Cardiac septum (tissue), 1 donor: ENCODE data around the gene ATP8A1. TPM values are rescaled to one million over a fixed set of nuclear protein-coding genes. Genes with fewer than 3 reads are reported as not detected.

Experiments
- DNase-seq: peaks from one replicate; pipeline ENCODE4 v3.0.0-alpha.2; 2020; ENCODE audit warnings: low spot score
- intact Hi-C: fragments of 100-400 bp; cut with DNase I; formaldehyde crosslinking; loops from one replicate; pipeline ENCODE4 v1.14.0; 2022
- total RNA-seq: library from RNA; stranded (reverse); fragmentation: NEBNext Ultra II Directional; extraction: Animal tissue kit (Norgen Biotek cat#: 25700); gene quantifications from one replicate; pipeline ENCODE4 v1.2.1, GENCODE V29; 2021
- donor health status: DM: no; HTN: no; CAD: no.

Gene ATP8A1
- total RNA-seq, 1 donor from 2014 or later = 22.1 TPM

DNA sequence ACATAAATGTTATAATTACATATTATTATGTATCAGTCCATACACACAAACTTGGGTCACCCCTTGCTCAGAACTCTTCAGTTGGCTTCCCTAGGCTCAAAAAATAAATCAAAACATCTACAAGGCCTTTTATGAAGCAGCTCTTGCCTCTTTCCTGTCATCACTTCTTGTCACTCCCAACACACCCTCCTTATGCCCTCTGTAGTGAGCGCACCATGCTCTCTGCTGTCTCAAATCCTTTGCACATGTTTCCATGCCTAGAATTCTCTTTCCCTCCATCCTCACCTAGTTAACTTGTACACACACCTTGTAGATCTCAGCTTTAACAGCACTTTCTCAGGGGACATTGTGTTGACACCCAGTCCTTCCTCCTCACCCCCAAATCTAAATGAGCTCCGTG is 53.0 kb downstream of the ATP8A1 start:
- DNase-seq = no peak
- intact Hi-C loops = no loop called here

DNA sequence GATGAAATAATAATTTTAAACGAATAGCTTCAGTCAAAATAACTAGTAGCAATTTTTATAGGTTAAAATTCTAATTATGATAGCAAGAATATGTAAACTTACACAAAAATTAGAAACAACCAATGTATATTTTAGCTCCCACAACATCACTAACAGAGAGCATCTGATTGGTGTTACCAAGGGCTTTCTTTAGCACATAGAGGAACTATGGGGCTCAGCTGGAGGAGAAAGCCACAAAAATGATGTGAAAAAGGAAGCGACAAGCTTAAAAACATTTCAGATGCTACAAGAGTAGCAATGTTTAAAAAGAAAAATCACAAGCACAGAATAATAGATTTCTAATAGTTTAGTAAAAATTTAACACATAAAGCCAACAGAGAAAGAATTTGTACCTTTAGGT is 56.3 kb downstream of the ATP8A1 start:
- intact Hi-C loops = no loop called here
- DNase-seq = no peak

DNA sequence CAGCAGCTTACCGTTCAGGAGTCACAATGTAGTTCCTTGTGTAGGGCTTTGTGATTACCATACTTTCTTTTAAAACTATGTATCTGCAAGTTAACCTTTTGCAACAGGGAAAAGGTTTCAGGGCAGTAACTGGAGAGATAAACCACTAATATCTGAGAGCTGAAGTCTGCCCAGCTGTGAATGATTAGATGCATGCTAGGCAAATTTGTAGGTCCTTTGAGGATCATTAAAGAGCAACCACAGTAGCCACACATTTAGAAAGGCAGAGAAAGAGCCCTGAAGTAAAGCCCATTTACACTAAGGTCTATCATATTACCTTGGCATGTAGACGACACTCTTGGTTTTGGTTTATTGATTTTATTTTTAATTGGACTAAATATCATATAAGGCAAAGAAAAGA is 60.0 kb downstream of the ATP8A1 start:
- no peak for DNase-seq
- intact Hi-C loops = no loop called here

DNA sequence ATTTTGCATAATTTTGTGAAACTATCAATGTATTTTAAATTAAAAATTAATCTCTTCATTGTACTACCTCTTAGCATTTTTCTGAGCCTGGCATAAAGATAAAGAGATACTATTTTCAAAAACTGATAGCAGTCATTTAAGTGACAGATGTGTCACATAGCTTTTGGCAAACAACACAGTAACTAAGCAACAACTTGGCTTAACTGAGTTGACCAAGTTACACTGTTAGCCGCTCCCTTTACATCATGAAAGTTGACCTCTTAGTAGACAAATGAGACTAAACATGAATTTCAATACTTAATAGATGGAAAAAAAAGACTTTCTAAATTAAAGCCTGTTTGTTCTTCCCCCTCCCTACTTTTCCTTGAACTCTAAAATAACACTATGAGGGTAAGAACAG is 62.0 kb downstream of the ATP8A1 start:
- intact Hi-C loops = no loop called here
- no peak for DNase-seq

DNA sequence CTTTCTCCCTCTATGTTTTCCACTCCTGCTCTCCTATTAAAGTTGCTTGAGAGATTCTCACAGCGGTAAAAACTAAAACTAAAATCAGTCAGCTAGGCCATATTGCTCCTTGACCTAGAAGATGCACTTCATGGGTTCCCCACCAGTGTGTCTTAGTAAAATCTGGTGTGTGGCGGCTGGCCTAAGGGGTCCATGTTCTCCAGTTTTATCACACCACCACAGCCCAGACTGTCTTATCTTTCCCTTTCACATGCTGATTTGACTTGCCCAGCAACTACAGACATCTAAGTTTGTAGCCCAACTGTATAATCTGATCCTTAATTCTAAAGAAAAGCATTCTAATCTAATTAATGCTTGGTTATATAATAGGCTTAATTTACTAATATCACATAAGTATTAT is 68.0 kb downstream of the ATP8A1 start:
- DNase-seq = no peak
- intact Hi-C loops = no loop called here

DNA sequence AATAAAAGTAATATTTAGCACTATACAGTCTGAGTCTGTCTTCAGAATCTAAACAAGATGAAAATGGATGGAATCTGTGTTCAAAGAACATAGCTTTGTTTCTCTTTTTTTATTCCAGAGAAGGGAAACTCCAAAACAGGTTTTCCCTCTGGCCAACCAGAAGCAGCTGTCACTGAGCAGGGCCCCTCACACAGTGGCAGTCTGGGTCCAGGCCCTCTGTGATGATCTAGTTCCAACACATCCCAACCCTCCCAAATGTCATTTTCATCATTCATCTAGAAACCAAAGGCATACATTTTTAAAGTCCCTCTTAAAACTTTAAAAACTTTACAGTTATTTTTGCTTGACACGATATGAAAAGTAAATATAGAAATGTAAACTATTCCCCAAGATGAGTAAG is 70.1 kb downstream of the ATP8A1 start:
- intact Hi-C loops = no loop called here
- DNase-seq = no peak

DNA sequence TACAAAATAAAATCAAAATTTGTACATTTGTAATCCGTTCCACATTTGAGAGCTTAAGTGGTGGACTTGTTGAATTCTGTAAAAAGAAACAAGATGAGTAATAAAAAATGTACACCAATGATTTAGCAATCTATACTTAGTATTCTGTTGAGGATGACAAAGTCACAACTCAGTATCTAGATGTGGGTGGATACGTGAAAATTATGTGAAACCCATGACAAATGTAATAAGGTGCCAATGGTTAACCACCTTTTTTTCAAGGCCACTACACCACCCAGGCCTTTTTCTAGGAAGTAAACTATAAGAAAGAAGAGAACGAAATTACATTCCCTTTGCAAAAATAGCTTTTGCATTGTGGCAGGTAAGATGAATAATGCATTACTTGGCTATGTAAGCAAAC is 77.0 kb downstream of the ATP8A1 start:
- no peak for DNase-seq

DNA sequence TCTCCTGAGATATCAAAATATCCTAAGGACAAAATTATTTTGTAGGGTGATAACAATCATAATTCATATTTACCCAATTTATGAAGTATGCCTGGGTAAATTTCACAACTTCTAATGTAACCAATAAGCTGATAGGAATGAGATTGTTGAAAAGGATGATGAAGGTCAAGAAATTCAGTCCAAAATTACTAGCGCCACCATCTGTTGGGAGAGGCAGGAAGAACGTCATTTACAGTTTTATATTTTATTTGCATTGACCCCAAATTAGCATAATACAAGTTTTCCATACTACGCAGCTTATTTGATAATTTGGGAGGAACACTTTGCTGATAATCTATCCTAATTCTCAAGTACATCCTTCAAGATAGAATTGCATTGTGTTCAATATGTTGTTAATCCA is 78.7 kb downstream of the ATP8A1 start:
- no peak for DNase-seq
- intact Hi-C loops = no loop called here

More for the DNA sequence above, 77.0 kb downstream of the ATP8A1 start:
- intact Hi-C loops = no loop called here

DNA sequence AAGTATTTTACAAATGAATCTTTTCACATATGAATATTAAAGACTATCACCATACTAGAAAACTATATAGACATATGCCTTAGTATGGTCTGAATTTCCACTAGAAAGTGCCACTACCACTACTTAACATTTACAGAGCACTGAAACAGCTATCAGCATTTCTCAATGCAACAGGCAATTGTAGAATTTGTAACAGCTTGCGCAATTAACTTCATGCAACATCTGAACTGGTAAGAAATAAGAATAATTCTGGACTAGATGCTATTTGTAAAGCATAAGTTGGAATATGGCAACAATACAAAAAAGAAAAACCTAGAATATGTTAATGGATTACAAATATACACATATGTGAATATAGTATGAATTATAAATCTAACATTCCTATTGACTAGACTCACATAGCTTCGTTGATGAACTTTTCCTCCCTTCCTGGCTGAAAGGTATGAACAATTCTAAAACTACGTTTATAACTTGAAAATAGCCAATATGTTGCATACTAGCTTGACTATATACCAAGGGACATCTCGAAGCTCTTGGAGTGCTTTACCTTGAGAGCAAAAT is 82.0 kb downstream of the ATP8A1 start:
- no peak for DNase-seq
- intact Hi-C loops = no loop called here

DNA sequence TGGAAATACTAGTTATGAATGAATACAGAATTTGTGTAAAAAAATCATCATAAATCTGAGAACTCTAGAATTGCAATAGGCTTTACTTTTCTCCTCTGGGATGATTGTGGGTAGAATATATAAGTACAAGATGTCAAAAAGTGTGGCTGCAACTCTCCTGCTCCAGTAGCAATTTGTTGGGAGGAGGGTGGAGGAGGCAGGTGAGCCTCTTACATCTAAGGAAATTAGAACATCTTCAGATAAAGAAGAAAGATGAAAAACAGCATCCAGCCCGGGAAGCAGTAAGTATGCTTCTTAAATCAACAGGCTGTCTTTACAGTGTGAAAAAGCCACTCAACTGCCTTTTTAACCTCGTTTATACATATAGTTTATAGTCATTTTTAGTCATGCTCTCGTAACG is 83.7 kb downstream of the ATP8A1 start:
- intact Hi-C loops = no loop called here
- DNase-seq = no peak

DNA sequence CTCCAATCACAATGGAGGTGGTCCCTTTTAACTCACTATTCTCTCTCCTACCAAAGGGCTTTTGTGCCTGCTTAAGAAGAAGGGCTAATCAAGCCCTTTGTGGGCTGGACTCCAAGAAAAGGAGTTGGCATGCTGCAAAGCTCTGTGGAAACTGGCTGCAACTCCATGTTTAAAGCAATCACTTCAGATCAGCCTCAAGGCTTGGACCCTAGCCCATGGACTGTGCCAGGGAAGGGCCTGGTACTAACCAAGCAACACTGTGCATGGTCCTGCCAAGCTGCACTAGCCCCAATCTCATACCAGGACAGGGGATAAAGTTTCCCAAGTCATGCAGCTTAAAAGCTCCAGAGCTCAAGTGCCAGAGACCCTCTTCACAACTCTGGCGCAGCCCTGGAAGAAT is 86.7 kb downstream of the ATP8A1 start:
- intact Hi-C loops = loop anchor here (2.0 kb wide), 1 partner anchor 179 kb away; no protein-coding TSS in a partner anchor
- peak; percentile 78 for DNase-seq

DNA sequence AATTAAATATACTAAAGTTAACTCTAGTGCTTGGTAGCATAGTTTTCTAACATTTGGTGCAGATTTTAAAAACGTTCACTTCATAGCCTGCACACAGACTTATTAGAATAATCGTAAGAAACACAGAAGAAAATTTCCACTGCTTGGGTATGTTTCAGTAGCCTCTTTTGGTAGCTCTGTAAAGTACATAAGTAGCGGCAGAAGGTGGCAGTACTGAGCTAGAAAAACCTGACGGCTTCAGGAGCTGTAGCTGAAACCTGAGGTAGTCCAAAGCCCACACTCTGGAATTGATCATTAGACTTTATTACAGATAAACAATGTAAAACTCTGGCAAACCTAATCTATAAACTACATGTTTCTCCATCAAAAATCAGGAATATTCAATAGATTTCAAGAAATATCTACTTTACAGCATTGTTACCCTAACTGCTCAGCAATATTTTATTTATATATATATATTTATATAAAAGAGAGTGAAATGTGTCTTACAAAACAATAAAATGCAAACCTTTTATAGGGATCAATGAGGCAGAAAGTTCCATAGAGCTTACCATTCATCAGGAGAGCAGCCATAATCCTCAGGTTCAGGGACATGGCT is 88.2 kb downstream of the ATP8A1 start:
- no peak for DNase-seq
- intact Hi-C loops = loop anchor here (2.0 to 5.0 kb wide), 2 partner anchors 89 to 298 kb away; partner anchors contain the start of gene ATP8A1

DNA sequence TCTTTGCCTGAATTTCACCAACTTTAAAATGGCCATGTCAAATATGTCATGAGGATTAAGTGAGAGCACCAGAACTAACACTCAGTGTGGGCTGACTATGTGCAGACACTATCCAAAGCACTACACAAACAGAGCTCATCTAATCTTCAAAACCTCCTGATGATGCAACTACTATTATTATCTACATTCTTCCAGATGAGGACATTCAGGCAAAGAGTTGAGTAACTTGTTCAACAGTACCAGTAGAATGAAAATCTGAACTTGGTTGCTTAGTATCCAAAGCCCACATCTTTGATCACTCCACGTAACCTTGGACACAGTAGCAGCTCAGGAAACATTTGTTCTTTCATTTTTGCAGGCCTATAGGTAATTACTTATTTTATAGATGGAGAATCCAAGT is 90.1 kb downstream of the ATP8A1 start:
- intact Hi-C loops = loop anchor here (5.0 kb wide), 1 partner anchor 90 kb away; the partner anchor contains the start of gene ATP8A1
- no peak for DNase-seq

DNA sequence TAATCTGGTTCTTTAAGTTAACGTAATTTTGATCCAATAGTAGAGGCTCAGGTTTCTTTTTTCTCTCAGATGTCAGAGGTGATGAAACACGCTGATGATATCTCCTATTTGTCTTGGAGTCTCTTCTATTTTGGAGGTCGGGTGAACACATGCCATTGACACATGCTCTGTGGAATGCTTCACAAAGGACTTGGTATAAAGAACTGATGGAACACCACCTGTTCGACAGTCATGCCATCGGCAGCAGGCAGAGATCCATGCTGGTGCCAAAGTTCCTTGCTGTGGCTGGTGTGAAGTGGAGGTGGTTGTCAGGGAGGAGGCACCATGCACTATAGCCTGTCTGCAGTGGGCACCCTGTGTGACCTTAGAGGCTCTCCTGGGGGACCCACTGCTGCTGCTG is 94.9 kb downstream of the ATP8A1 start:
- intact Hi-C loops = no loop called here
- no peak for DNase-seq

DNA sequence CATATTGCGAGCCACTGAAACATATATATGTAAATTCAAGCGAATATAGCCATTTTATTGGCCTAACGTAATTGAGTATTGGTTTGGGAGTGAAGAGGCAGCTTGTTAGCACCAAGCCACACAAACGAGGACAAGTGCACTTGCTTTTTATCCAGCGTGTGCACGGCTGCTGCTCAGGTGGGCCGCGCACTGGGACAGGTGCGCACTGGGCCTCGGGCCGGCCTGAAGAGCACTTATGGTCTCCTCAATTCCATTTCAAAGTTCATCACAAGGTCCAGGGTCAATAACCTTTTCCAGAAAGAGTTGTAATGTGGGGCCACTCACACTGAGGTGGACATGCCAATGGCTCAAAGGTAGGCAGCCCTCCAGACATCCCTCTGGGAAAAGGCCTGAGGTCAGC is 95.9 kb downstream of the ATP8A1 start:
- intact Hi-C loops = no loop called here
- DNase-seq = no peak

DNA sequence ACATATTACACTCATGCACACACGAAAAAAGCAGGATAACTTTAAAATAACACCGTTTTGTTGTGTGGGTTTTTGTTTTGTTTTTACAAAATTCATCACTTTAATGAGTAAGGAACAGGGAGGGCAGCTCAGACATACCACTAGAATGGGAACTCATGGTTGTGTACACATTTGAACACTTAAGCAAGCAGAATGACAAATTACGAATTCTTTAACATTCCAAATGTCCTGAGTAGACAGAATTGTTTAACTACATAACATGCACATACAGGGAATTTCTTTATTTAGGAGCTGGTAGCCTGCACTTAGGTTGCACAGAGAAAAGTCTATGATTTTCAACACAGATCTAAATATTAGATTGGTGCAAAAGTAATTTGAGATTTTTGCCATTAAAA is 96.4 kb downstream of the ATP8A1 start:
- intact Hi-C loops = no loop called here
- DNase-seq = no peak

DNA sequence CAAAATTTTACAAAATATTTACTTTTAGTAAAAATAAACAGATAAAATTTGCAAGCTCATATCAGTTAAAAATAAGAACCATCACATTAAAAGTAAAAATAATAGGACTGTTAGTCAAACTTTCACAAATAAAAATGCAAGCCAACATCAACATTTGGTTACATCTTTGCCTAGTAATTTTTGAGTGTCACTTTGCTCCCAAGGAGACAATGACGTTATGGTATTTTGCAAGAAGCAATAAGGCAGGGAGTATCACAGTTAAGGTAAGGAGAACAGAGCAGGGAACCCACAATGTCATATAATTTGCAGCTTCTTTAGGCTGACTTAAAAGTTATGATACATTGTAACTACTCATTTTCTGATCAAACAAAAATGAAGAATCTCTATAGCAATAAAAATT is 98.7 kb downstream of the ATP8A1 start:
- DNase-seq = no peak
- intact Hi-C loops = no loop called here

DNA sequence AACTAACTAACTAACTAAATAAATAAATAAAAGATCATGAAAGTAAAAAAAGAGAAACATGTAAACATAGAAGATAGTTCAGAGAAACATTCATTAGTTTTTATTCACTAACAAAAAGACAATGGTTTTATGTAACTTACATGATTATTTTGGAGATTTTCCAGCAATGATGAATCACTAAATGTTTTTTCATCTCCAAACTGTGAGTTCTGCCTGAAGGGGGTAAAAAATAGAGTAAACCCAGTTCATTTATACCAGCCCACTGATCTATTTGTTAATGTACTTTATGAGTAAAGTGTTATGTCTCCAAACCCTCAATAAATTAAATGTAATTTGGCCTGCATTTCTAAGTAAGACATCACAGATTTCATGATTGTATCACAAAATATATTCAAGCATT is 101.1 kb downstream of the ATP8A1 start:
- DNase-seq = no peak
- intact Hi-C loops = no loop called here

DNA sequence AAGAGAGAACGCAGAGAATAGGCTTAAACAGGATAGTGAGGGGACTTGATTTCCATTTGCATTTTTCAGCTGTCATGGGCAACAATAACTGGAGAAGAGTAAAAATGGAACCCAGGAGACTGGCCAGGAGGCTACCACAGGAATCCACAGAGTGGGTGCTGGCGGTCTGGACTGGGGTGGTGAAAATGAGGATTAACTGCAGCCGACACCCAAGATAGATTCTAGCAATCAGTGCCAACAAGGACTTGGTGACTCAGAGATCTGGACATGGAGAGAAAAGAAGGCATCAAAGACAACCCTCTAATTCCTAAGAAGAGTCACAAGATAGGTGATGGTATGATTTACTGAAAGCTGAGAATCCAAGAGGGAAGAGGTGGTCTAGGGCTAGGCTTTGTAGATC is 102.8 kb downstream of the ATP8A1 start:
- no peak for DNase-seq
- intact Hi-C loops = no loop called here

DNA sequence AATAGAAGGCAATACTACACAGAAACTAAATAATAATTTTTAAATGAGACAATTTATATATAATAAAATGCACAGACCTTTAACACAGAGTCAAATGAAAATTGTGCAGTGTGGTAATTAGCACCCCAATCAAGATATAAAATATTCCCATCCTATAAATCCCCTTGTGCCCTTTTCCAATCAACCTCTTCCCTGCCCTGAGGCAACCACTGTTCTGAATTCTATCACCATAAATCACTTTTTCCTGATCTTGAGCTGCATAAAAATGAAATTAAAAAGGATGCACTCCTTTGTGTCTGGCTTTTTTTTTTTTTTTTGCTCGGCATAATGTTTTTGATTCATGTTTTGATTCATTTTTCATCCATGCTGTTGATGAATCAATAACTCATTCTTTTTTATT is 107.0 kb downstream of the ATP8A1 start:
- intact Hi-C loops = no loop called here
- DNase-seq = no peak

DNA sequence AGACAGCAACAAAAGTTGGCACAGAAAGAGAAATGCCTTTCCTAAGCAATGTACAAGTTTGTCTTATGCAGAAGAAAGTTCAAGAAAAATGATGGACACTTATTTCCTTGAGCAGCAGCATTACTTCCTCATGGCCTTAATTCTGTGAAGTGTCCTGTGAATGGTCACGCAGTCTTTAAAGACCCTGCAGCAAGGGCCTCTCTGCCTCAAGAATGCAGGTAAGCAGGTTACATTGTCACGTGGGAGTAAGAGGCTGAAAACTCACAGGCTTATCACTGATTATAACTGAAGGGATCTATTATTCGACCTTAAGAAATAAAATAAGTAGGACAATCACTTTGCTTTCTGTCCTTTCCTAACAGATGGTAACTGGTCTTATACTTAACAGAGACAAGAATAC is 109.1 kb downstream of the ATP8A1 start:
- no peak for DNase-seq
- intact Hi-C loops = no loop called here

DNA sequence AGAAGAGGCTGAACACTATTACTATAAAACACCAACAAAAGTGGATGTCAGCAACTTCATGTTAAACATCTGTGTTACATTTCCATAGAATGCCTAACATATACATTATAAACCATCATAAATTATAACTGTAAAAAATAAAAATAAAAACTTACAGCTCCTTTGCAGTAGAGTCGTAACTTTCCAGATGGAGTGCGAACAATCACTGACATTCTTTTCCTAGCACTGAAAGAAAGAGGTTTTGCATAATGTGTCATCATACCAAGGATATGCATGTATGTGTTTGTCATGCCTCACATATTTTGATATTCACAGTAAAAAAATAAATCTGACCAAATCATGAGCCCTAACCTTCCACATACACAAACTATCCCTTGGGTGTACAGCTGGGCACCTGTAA is 113.1 kb downstream of the ATP8A1 start:
- intact Hi-C loops = no loop called here
- DNase-seq = no peak
